ENCODE measurements around the gene C6.
"Not testable (repeated sequence)": the region's sequence is repeated elsewhere in the genome, so short reads cannot be mapped to it uniquely, and the experiment has no call there.

The C6 gene

GRCh38 chr5:41196197-41196596 is 17.1 kb downstream of the C6 start:
- DNase-seq: no peak

- no peak for DNase-seq
Measured at GRCh38 chr5:41195228-41195627, 18.1 kb downstream of the C6 start.

- no peak for DNase-seq
Measured at GRCh38 chr5:41194339-41194738, 19.0 kb downstream of the C6 start.

GRCh38 chr5:41193456-41194205 is 19.7 kb downstream of the C6 start:
- peak; percentile 94 for DNase-seq

GRCh38 chr5:41191249-41191648 is 22.1 kb downstream of the C6 start:
- DNase-seq: no peak

GRCh38 chr5:41186143-41186542 is 27.2 kb downstream of the C6 start:
- no peak for DNase-seq

- not testable (repeated sequence) for DNase-seq
Measured at GRCh38 chr5:41183331-41183730, 30.0 kb downstream of the C6 start.

GRCh38 chr5:41182666-41183065 is 30.7 kb downstream of the C6 start:
- DNase-seq: no peak

GRCh38 chr5:41181691-41182564 is 31.4 kb downstream of the C6 start:
- DNase-seq: no peak

GRCh38 chr5:41176952-41177351 is 36.4 kb downstream of the C6 start:
- no peak for DNase-seq

- DNase-seq: no peak
Measured at GRCh38 chr5:41172012-41172411, 41.3 kb downstream of the C6 start.

GRCh38 chr5:41161271-41161670 is 52.1 kb downstream of the C6 start:
- no peak for DNase-seq

- peak; percentile 88 for DNase-seq
Measured at GRCh38 chr5:41157272-41157894, 55.9 kb downstream of the C6 start.

- peak; percentile 51 for DNase-seq
Measured at GRCh38 chr5:41156739-41157138, 56.6 kb downstream of the C6 start.

- DNase-seq: no peak
Measured at GRCh38 chr5:41154491-41154890, 58.8 kb downstream of the C6 start.

GRCh38 chr5:41151564-41151963 is 61.8 kb downstream of the C6 start:
- DNase-seq: no peak

- DNase-seq: no peak
Measured at GRCh38 chr5:41148448-41148847, 64.9 kb downstream of the C6 start.

GRCh38 chr5:41145306-41145705 is 68.0 kb downstream of the C6 start:
- DNase-seq: no peak

GRCh38 chr5:41143131-41143901 is 70.0 kb downstream of the C6 start:
- DNase-seq: no peak

- peak; percentile 86 for DNase-seq
Measured at GRCh38 chr5:41127967-41128690, 85.2 kb downstream of the C6 start.

- DNase-seq: no peak
Measured at GRCh38 chr5:41122459-41122858, 90.9 kb downstream of the C6 start.

GRCh38 chr5:41120600-41120999 is 92.7 kb downstream of the C6 start:
- no peak for DNase-seq

Measured in NCI-H69 (cell line).